ENCODE data around the gene LIN7A. TPM values are rescaled to one million over a fixed set of nuclear protein-coding genes. Genes with fewer than 3 reads are reported as not detected.
"Not testable (repeated sequence)": the region's sequence is repeated elsewhere in the genome, so short reads cannot be mapped to it uniquely, and the experiment has no call there.

The LIN7A gene
- total and polyA plus RNA-seq, 2 of the 8 experiments (the other 6 are each of a cell fraction or from before 2014, with no cell fraction given) = 5.8 to 22.0 TPM

DNA sequence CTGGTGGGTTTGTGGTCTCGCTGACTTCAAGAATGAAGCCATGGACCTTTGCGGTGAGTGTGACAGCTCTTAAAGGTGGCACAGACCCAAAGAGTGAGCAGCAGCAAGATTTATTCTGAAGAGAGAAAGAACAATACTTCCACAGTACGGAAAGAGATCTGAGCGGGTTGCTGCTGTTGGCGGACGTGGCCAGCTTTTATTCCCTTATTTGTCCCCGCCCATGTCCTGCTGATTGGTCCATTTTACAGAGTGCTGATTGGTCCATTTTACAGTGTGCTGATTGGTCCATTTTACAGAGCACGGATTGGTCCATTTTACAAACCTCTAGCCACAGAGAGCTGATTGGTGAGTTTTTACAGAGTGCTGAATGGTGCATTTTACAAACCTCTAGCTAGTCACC lies 59.3 kb downstream of the LIN7A start:
- H2BK20ac ChIP-seq (ENCODE audit: low read length); H3K23ac ChIP-seq (ENCODE audit: insufficient read length); H4K20me1 ChIP-seq (replicated peaks in 1 of 2; ENCODE audit: control insufficient read depth in 1 of 2, insufficient read depth in 2 of 2, low read length in 2 of 2); H2AK5ac ChIP-seq (ENCODE audit: low read depth, low read length); H3K4me3 ChIP-seq (ENCODE audit: extremely low read depth in 1 of 4, insufficient read depth in 2 of 4, low read depth in 3 of 4, low read length in 4 of 4); POLR2A ChIA-PET (ENCODE audit: partially characterized antibody); H3K36me3 ChIP-seq (ENCODE audit: control insufficient read depth in 2 of 4, insufficient read depth in 4 of 4, low read length in 3 of 4); H3K27me3 ChIP-seq (replicated peaks in 1 of 4; ENCODE audit: control insufficient read depth in 3 of 4, extremely low read depth in 1 of 4, insufficient read depth in 3 of 4, low read length in 3 of 4); DNase-seq (ENCODE audit: low read depth in 1 of 2, low spot score in 2 of 2); H4K5ac ChIP-seq (ENCODE audit: insufficient read length, low read depth, low read length); H3K4me1 ChIP-seq (replicated peaks in 1 of 4; ENCODE audit: control insufficient read depth in 3 of 4, insufficient read depth in 4 of 4, low read length in 3 of 4); H2BK15ac ChIP-seq (ENCODE audit: low read length); H3K14ac ChIP-seq (ENCODE audit: insufficient read length); H4K91ac ChIP-seq (replicated peaks; ENCODE audit: insufficient read length, low read length); H2BK12ac ChIP-seq (ENCODE audit: low read depth, low read length); H3K4me2 ChIP-seq (ENCODE audit: insufficient read depth in 1 of 2, low read depth in 2 of 2, low read length in 2 of 2); H3K79me2 ChIP-seq (ENCODE audit: control insufficient read depth in 1 of 2, insufficient read depth in 2 of 2, low read length in 2 of 2); H3K56ac ChIP-seq (replicated peaks; ENCODE audit: insufficient read length, low read depth, low read length); H3K4ac ChIP-seq (replicated peaks; ENCODE audit: insufficient read length, low read depth, low read length); H3K18ac ChIP-seq (ENCODE audit: extremely low read depth, low read length); H4K8ac ChIP-seq (ENCODE audit: extremely low read depth, insufficient read depth, low read length); H2BK120ac ChIP-seq (replicated peaks; ENCODE audit: low read depth, low read length); H3K9ac ChIP-seq (replicated peaks in 1 of 4; ENCODE audit: extremely low read depth in 1 of 4, low read depth in 3 of 4, low read length in 3 of 4); H3K23me2 ChIP-seq (ENCODE audit: low read depth, low read length); FAIRE-seq; H3K27ac ChIP-seq (ENCODE audit: low read depth, low read length); H2AFZ ChIP-seq (ENCODE audit: low read length); H2BK5ac ChIP-seq (ENCODE audit: low read depth, low read length); H3K79me1 ChIP-seq (ENCODE audit: low read depth, low read length); H3K9me3 ChIP-seq (ENCODE audit: insufficient read depth in 2 of 2, low read depth in 1 of 2, low read length in 1 of 2): not testable (repeated sequence)
- CTCF ChIA-PET (ENCODE audit: partially characterized antibody) = interaction anchor here (0.6 to 1.1 kb wide), 2 partner anchors 9 to 33 kb away, joined by 3 to 4 read pairs; no protein-coding TSS in a partner anchor
- WGBS, 2 experiments (ENCODE audit: extremely low coverage in 1 of 2, insufficient coverage in 1 of 2, insufficient read length in 1 of 2, insufficient replicate concordance in 2 of 2, low coverage in 1 of 2, low lambda C conversion rate in 2 of 2, missing lambda C conversion rate in 1 of 2) = 89% methylated on average over 8 of the region's 8 CpGs; no CpG with 5 or more reads in 1 of the 2 experiments
